ENCODE measurements around the gene BORCS5. TPM values are rescaled to one million over a fixed set of nuclear protein-coding genes. Genes with fewer than 3 reads are reported as not detected.

The BORCS5 gene
- total RNA-seq, 1 donor from 2014 or later, result 8.7 TPM

DNA sequence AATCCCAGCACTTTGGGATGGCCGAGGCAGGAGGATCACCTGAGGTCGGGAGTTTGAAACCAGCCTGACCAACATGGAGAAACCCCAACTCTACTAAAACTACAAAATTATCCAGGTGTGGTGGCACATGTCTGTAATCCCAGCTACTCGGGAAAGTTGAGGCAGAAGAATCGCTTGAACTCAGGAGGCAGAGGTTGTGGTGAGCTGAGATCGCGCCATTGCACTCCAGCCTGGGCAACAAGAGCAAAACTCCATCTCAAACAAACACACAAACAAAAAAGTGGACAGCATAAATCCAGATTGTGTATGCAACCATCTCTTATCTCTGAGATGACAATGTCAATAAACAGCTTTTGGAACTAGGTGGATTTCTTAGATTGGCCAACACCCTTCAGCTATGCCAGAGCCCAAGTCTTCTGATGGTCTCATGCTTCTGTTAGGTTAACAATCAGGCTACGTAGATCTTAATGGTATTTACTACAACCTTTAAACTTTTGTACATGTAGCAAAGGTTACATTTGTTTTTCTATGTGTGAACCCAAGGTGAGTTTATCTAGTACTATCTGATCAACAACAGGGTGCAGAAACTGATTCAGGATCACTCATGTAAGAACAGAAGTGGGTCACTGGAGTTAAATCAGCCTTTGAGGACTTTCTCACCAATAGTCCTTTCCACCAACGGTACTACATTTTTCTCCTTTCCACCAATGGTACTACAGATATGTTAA, 132.1 kb downstream of the BORCS5 start:
- TF ChIP-seq, protein P1, sequence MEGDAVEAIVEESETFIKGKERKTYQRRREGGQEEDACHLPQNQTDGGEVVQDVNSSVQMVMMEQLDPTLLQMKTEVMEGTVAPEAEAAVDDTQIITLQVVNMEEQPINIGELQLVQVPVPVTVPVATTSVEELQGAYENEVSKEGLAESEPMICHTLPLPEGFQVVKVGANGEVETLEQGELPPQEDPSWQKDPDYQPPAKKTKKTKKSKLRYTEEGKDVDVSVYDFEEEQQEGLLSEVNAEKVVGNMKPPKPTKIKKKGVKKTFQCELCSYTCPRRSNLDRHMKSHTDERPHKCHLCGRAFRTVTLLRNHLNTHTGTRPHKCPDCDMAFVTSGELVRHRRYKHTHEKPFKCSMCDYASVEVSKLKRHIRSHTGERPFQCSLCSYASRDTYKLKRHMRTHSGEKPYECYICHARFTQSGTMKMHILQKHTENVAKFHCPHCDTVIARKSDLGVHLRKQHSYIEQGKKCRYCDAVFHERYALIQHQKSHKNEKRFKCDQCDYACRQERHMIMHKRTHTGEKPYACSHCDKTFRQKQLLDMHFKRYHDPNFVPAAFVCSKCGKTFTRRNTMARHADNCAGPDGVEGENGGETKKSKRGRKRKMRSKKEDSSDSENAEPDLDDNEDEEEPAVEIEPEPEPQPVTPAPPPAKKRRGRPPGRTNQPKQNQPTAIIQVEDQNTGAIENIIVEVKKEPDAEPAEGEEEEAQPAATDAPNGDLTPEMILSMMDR (IDR thresholded peaks at IDR 0.05; ENCODE audit: borderline replicate concordance), result no peak
- no peaks in the 10 kb centered on the region for H3K9me3 ChIP-seq (replicated peaks)
- H3K4me1 ChIP-seq, result peaks cover 19% of the 10 kb centered on the region
- H3K27me3 ChIP-seq (ENCODE audit: low read depth), result no peaks in the 10 kb centered on the region
- DNase-seq, result no peak
- H3K36me3 ChIP-seq, result peaks cover 34% of the 10 kb centered on the region
- no peak overlapping the region for H3K27ac ChIP-seq (replicated peaks)
- intact Hi-C loops (cut with micrococcal nuclease), result no loop called here
- H3K4me3 ChIP-seq, result no peak overlapping the region

DNA sequence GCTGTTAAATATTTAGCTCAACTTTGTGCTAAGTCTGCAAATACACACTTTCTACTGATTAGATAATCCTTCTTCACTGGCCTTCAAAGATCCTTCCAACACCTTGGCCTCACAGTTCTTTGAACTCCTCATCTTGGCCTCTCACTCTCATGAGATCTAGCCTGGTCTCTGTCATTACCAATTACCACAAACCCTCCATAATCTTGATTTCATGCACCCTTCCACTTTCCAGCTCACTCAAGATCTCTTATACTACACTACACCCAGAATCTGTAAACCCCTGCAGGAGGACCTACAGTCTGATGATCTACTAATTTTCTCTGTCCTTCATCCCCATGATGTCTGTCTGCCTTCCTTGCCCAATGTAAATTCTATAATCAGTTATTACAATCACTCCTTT, 134.7 kb downstream of the BORCS5 start:
- H3K4me1 ChIP-seq, result peaks cover 24% of the 10 kb centered on the region
- no peak for DNase-seq
- intact Hi-C loops (cut with micrococcal nuclease), result no loop called here

DNA sequence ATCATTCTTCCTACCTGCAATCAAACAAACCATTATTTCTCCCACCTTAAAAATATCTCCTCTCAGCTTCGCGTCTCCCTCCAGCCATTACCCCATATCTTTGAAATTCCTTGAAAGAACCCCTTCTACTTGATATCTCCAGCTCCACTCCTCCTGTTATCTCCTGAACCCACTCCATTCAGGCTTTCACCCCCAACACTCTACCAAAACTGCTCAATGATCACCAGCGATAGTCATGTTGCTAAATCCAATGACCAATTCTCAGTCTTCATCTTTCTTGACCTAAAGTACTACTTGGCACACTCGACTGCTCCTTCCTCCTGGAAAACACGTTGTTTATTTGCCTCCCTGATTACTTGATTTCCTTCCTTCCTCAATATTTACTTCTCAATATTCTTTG, 135.7 kb downstream of the BORCS5 start:
- Histone ChIP-seq H3K27me3 (ENCODE audit: low read depth) (no peaks in the 10 kb centered on the region), H3K9me3 (replicated peaks) (no peaks in the 10 kb centered on the region), H3K4me3 (no peak overlapping the region), H3K4me1 (peaks cover 24% of the 10 kb centered on the region), H3K27ac (replicated peaks) (no peak overlapping the region), H3K36me3 (peaks cover 8% of the 10 kb centered on the region)
- no peak for DNase-seq
- TF ChIP-seq, protein P1 (IDR thresholded peaks at IDR 0.05; ENCODE audit: borderline replicate concordance), result no peak
- intact Hi-C loops (cut with micrococcal nuclease), result no loop called here

More for the DNA sequence above, 134.7 kb downstream of the BORCS5 start:
- H3K36me3 ChIP-seq, result peaks cover 13% of the 10 kb centered on the region
- H3K27me3 ChIP-seq (ENCODE audit: low read depth), result no peaks in the 10 kb centered on the region
- no peaks in the 10 kb centered on the region for H3K9me3 ChIP-seq (replicated peaks)
- no peak overlapping the region for H3K4me3 ChIP-seq
- TF ChIP-seq, protein P1 (IDR thresholded peaks at IDR 0.05; ENCODE audit: borderline replicate concordance), result no peak
- no peak overlapping the region for H3K27ac ChIP-seq (replicated peaks)

DNA sequence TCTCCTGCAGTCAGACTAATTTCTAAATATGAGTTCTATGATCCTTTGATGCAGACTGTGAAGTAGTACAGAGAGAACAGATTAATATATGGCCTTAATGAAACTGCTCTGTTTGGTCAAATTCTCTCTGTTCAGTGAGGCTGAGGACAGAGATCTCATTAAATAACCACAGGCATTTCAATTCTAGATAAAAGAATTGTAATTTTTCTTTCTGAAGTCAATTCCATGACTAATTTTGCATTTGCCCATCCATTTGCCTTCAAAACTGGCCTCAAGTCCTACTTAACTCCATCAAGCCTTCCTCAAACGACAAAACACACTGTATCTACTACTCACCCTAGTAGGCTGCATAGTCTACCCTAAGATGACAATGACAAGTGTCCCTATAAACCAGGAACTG, 138.7 kb downstream of the BORCS5 start:
- intact Hi-C loops (cut with micrococcal nuclease), result no loop called here
- no peaks in the 10 kb centered on the region for H3K36me3 ChIP-seq
- no peak overlapping the region for H3K27ac ChIP-seq (replicated peaks)
- TF ChIP-seq, protein P1 (IDR thresholded peaks at IDR 0.05; ENCODE audit: borderline replicate concordance), result no peak
- no peaks in the 10 kb centered on the region for H3K9me3 ChIP-seq (replicated peaks)
- DNase-seq, result no peak
- no peak overlapping the region for H3K4me3 ChIP-seq
- peaks cover 29% of the 10 kb centered on the region for H3K4me1 ChIP-seq
- H3K27me3 ChIP-seq (ENCODE audit: low read depth), result no peaks in the 10 kb centered on the region

DNA sequence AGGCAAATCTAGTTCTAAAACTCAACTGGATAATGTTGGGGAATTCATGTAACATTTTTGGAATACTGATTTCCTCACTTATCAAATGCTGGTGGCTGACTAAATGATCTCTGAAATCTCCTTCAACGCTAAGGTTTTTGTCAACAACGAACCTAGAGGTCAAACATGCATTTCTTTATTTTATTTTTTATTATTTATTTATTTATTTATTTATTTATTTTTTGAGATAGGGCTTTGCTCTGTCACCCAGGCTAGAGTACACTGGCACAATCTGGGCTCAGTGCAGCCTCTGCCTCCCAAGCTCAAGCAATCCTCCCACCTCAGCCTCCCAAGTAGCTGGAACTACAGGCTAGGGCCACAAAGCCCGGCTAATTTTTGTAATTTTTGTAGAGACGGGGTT, 141.3 kb downstream of the BORCS5 start:
- no peaks in the 10 kb centered on the region for H3K9me3 ChIP-seq (replicated peaks)
- H3K4me1 ChIP-seq, result peaks cover 15% of the 10 kb centered on the region
- DNase-seq, result no peak
- TF ChIP-seq, protein P1 (IDR thresholded peaks at IDR 0.05; ENCODE audit: borderline replicate concordance), result no peak
- H3K27me3 ChIP-seq (ENCODE audit: low read depth), result no peaks in the 10 kb centered on the region
- H3K27ac ChIP-seq (replicated peaks), result no peak overlapping the region
- H3K4me3 ChIP-seq, result no peak overlapping the region
- intact Hi-C loops (cut with micrococcal nuclease), result no loop called here
- no peaks in the 10 kb centered on the region for H3K36me3 ChIP-seq

Data from left ventricle myocardium inferior (tissue), 1 donor.